Keratinocyte (primary cell): ENCODE data around the gene XIRP1. TPM values are rescaled to one million over a fixed set of nuclear protein-coding genes. Genes with fewer than 3 reads are reported as not detected.

Experiments
- DNase-seq: peaks from one replicate; pipeline ENCODE4 v3.0.0-alpha.2; 2011; ENCODE audit warnings: low read depth, missing footprints, low spot score
- FAIRE-seq: peaks from 2 replicates; lab custom pipeline; 2011; peaks lifted over from hg19 to GRCh38; lab: Jason Lieb, UNC
- H2AFZ ChIP-seq: 2 replicates; pipeline ENCODE4 v1.6.0; 2012; ENCODE audit warnings: low read length, control low read depth, inconsistent platforms; ENCODE audit not compliant: control insufficient read depth
- H3K27ac ChIP-seq: 2 replicates; pipeline ENCODE4 v1.5.1; 2011; ENCODE audit warnings: low read length; ENCODE audit not compliant: control insufficient read depth, insufficient read depth
- H3K27me3 ChIP-seq: 3 replicates; pipeline ENCODE4 v1.6.0; 2011; ENCODE audit warnings: low read length; ENCODE audit not compliant: control insufficient read depth, insufficient read depth; ENCODE audit errors: extremely low read depth
- H3K36me3 ChIP-seq, 2 experiments: 2 replicates in 1 of 2; 3 replicates in 1 of 2; pipeline ENCODE4 v1.5.1; 2011; ENCODE audit warnings: low read length in 2 of 2, mild to moderate bottlenecking in 1 of 2; ENCODE audit not compliant: control insufficient read depth in 2 of 2, insufficient read depth in 2 of 2; ENCODE audit errors: extremely low read depth in 1 of 2
- H3K4me1 ChIP-seq: 3 replicates; pipeline ENCODE4 v1.5.1; 2011; ENCODE audit warnings: low read length; ENCODE audit not compliant: control insufficient read depth, insufficient read depth; ENCODE audit errors: extremely low read depth
- H3K4me2 ChIP-seq: 3 replicates; pipeline ENCODE4 v1.6.0; 2011; ENCODE audit warnings: low read depth, low read length; ENCODE audit not compliant: control insufficient read depth, insufficient read depth; ENCODE audit errors: extremely low read depth
- H3K4me3 ChIP-seq, 3 experiments: fragments of 200-600 bp in 1 of 3; sonication (generic) in 1 of 3; 2 replicates in 2 of 3; 3 replicates in 1 of 3; pipeline ENCODE4 v1.5.1; 2011 to 2016; ENCODE audit warnings: low read length in 3 of 3, mild to moderate bottlenecking in 3 of 3, control low read depth in 2 of 3, inconsistent platforms in 1 of 3, low read depth in 1 of 3, mixed read lengths in 1 of 3, mixed run types in 1 of 3, moderate library complexity in 1 of 3; ENCODE audit not compliant: control insufficient read depth in 2 of 3, insufficient read depth in 2 of 3; ENCODE audit errors: extremely low read depth in 1 of 3
- H3K79me2 ChIP-seq: 2 replicates; pipeline ENCODE4 v1.6.0; 2012; ENCODE audit warnings: low read length; ENCODE audit not compliant: control insufficient read depth, insufficient read depth
- H3K9ac ChIP-seq: 3 replicates; pipeline ENCODE4 v1.6.0; 2011; ENCODE audit warnings: low read length; ENCODE audit not compliant: control insufficient read depth, insufficient read depth; ENCODE audit errors: extremely low read depth
- H3K9me1 ChIP-seq: 3 replicates; pipeline ENCODE4 v1.6.0; 2011; ENCODE audit warnings: low read length; ENCODE audit not compliant: control insufficient read depth, insufficient read depth; ENCODE audit errors: extremely low read depth
- H3K9me3 ChIP-seq: 2 replicates; pipeline ENCODE4 v1.5.1; 2012; ENCODE audit warnings: low read depth, low read length; ENCODE audit not compliant: control insufficient read depth
- H4K20me1 ChIP-seq: 3 replicates; pipeline ENCODE4 v1.6.0; 2011; ENCODE audit warnings: low read length; ENCODE audit not compliant: control insufficient read depth, insufficient read depth; ENCODE audit errors: extremely low read depth
- CTCF ChIP-seq, 3 experiments: IDR thresholded peaks in 1 of 3; conservative IDR thresholded peaks in 1 of 3; optimal IDR thresholded peaks in 1 of 3; 2 replicates in 2 of 3; 3 replicates in 1 of 3; pipeline versions ENCODE3 to v1.5.1; 2011; ENCODE audit warnings: low read length in 3 of 3, mild to moderate bottlenecking in 3 of 3, moderate library complexity in 2 of 3, control low read depth in 1 of 3, inconsistent platforms in 1 of 3; ENCODE audit not compliant: insufficient read depth in 2 of 3; ENCODE audit errors: extremely low read depth in 1 of 3
- EZH2 ChIP-seq: IDR thresholded peaks from one replicate; pipeline ENCODE4 v1.6.1; 2012; ENCODE audit warnings: inconsistent platforms, mild to moderate bottlenecking, low read length, moderate library complexity
- dilution Hi-C: fragments of 300-500 bp; cut with MboI; formaldehyde crosslinking; loops from one replicate; pipeline ENCODE4 v1.7.0; 2020; ENCODE audit warnings: low sequenced_read_pairs; ENCODE audit not compliant: extremely low pct_ligation_motif_present
- polyA plus RNA-seq, 5 experiments: library from polyadenylated mRNA; depleted of rRNA in 3 of 5; stranded (reverse) in 3 of 5; stranded (forward) in 1 of 5; unstranded in 1 of 5; fragments of >200 nt; gene quantifications; 1 replicate in 1 of 5; 2 replicates in 3 of 5; 3 replicates in 1 of 5; pipeline versions ENCODE4 v1.2.1 to v1.2.3, GENCODE V29; 2011 to 2012; ENCODE audit warnings: missing spikeins in 2 of 5, low read depth in 1 of 5, low replicate concordance in 1 of 5

XIRP1 gene
- polyA plus RNA-seq, 1 donor (not counting 4 experiments of a cell fraction or from before 2014, with no cell fraction given) = not detected

- H3K9ac ChIP-seq = peak overlapping the region; percentile 90
- H3K4me2 ChIP-seq = peak overlapping the region; percentile 96
- peaks cover 36% of the 10 kb centered on the region for H3K79me2 ChIP-seq
- H3K4me1 ChIP-seq = peaks cover 68% of the 10 kb centered on the region
- dilution Hi-C loops = no loop called here
- no peak for TF ChIP-seq EZH2
- TF ChIP-seq CTCF (optimal IDR thresholded peaks at IDR 0.05 in 1 of 3, IDR thresholded peaks at IDR 0.05 in 1 of 3, conservative IDR thresholded peaks at IDR 0.05 in 1 of 3; ENCODE audit: extremely low read depth in 1 of 3, insufficient read depth in 2 of 3, low read length in 3 of 3) = peak in 2 of 3 experiments; percentile 7 to 15
- no peak for FAIRE-seq
- H3K27me3 ChIP-seq = no peaks in the 10 kb centered on the region
- H3K9me3 ChIP-seq = no peaks in the 10 kb centered on the region
- no peaks in the 10 kb centered on the region for H3K36me3 ChIP-seq
- H2AFZ ChIP-seq = no peak overlapping the region
- peak overlapping the region in 2 of 3 experiments; percentile 62 to 70 for H3K4me3 ChIP-seq
- no peak for DNase-seq
- H3K9me1 ChIP-seq = peaks cover 6% of the 10 kb centered on the region
- H3K27ac ChIP-seq = peak overlapping the region; percentile 98
- peaks cover 6% of the 10 kb centered on the region for H4K20me1 ChIP-seq
Observed at GRCh38 chr3:39150148-39150802, 42.1 kb downstream of the XIRP1 start.

GRCh38 chr3:39149498-39150147 is 42.8 kb downstream of the XIRP1 start:
- Histone ChIP-seq H3K4me3 (no peak overlapping the region), H3K9me1 (peaks cover 6% of the 10 kb centered on the region), H3K27me3 (no peaks in the 10 kb centered on the region), H3K27ac (no peak overlapping the region), H3K4me2 (peak overlapping the region; percentile 96), H3K79me2 (peaks cover 36% of the 10 kb centered on the region), H2AFZ (no peak overlapping the region), H3K9ac (no peak overlapping the region), H3K4me1 (peaks cover 72% of the 10 kb centered on the region), H4K20me1 (peaks cover 6% of the 10 kb centered on the region), H3K36me3 (peaks cover under 1 to 5% of the 10 kb centered on the region in 2 experiments), H3K9me3 (no peaks in the 10 kb centered on the region)
- no peak for TF ChIP-seq EZH2
- no peak for TF ChIP-seq CTCF (optimal IDR thresholded peaks at IDR 0.05 in 1 of 3, IDR thresholded peaks at IDR 0.05 in 1 of 3, conservative IDR thresholded peaks at IDR 0.05 in 1 of 3; ENCODE audit: extremely low read depth in 1 of 3, insufficient read depth in 2 of 3, low read length in 3 of 3)
- dilution Hi-C loops = no loop called here
- FAIRE-seq (no peak), DNase-seq (no peak)
